ENCODE measurements around the gene RBM39. TPM values are rescaled to one million over a fixed set of nuclear protein-coding genes. Genes with fewer than 3 reads are reported as not detected.
"Not testable (repeated sequence)": the region's sequence is repeated elsewhere in the genome, so short reads cannot be mapped to it uniquely, and the experiment has no call there.

Gene RBM39
- total RNA-seq = 449 TPM
- polyA plus RNA-seq = 830 TPM
- long read RNA-seq, donor 1, partial matches to known transcripts = 0 of 8 reads
- long read RNA-seq, donor 1, other reads (novel, unspliced or antisense) = 0 of 8 reads
- long read RNA-seq, donor 2, full-length matches to known transcripts = 168 of 305 reads
- long read RNA-seq, donor 2, partial matches to known transcripts = 131 of 305 reads
- long read RNA-seq, donor 2, other reads (novel, unspliced or antisense) = 6 of 305 reads
- long read RNA-seq, donor 3, transcript RBM39-201 (17 exons, 2,488 nt) = major isoform, 27 of 372 reads
- long read RNA-seq, donor 3, transcript RBM39-203 (17 exons, 2,831 nt) = major isoform, 27 of 372 reads
- long read RNA-seq, donor 3, transcript RBM39-240 (6 exons, 759 nt) = minor isoform, 26 of 372 reads
- long read RNA-seq, donor 3, transcript RBM39-225 (6 exons, 825 nt) = minor isoform, 17 of 372 reads
- long read RNA-seq, donor 3, partial matches to known transcripts = 197 of 372 reads
- long read RNA-seq, donor 3, other reads (novel, unspliced or antisense) = 14 of 372 reads
- long read RNA-seq, donor 4, full-length matches to known transcripts = 77 of 107 reads
- long read RNA-seq, donor 4, partial matches to known transcripts = 30 of 107 reads
- long read RNA-seq, donor 4, other reads (novel, unspliced or antisense) = 0 of 107 reads
- long read RNA-seq, donor 5, full-length matches to known transcripts = 130 of 385 reads
- long read RNA-seq, donor 5, partial matches to known transcripts = 249 of 385 reads
- long read RNA-seq, donor 5, other reads (novel, unspliced or antisense) = 6 of 385 reads
- long read RNA-seq, donor 6, full-length matches to known transcripts = 93 of 123 reads
- long read RNA-seq, donor 6, partial matches to known transcripts = 19 of 123 reads
- long read RNA-seq, donor 6, other reads (novel, unspliced or antisense) = 11 of 123 reads
- long read RNA-seq, donor 7, full-length matches to known transcripts = 93 of 215 reads
- long read RNA-seq, donor 7, partial matches to known transcripts = 101 of 215 reads
- long read RNA-seq, donor 7, other reads (novel, unspliced or antisense) = 21 of 215 reads
- long read RNA-seq, donor 8, full-length matches to known transcripts = 24 of 44 reads
- long read RNA-seq, donor 8, partial matches to known transcripts = 20 of 44 reads
- long read RNA-seq, donor 8, other reads (novel, unspliced or antisense) = 0 of 44 reads
- long read RNA-seq, donor 9, full-length matches to known transcripts = 58 of 99 reads
- long read RNA-seq, donor 9, partial matches to known transcripts = 41 of 99 reads
- long read RNA-seq, donor 9, other reads (novel, unspliced or antisense) = 0 of 99 reads
- long read RNA-seq, donor 10, full-length matches to known transcripts = 44 of 118 reads
- long read RNA-seq, donor 10, partial matches to known transcripts = 74 of 118 reads
- long read RNA-seq, donor 10, other reads (novel, unspliced or antisense) = 0 of 118 reads

- Histone ChIP-seq H3K27me3 (ENCODE audit: control insufficient read depth in 2 of 2, insufficient read depth in 1 of 2, low read length in 1 of 2) (no peaks in the 10 kb centered on the region), H3K36me3 (ENCODE audit: control insufficient read depth in 2 of 2, insufficient read depth in 2 of 2, low read length in 1 of 2) (peaks cover 21 to 34% of the 10 kb centered on the region in 2 donors), H3K4me1 (ENCODE audit: control insufficient read depth in 2 of 2, insufficient read depth in 2 of 2, low read length in 2 of 2) (peaks cover 5 to 21% of the 10 kb centered on the region in 2 donors), H3K4me3 (ENCODE audit: low read length in 2 of 2) (peak within 1 kb of the TSS; percentile 84 to 99), H3K27ac (ENCODE audit: low read depth in 1 of 2, low read length in 1 of 2) (peak within 1 kb of the TSS; percentile 98 to 99), H3K9me3 (ENCODE audit: control insufficient read depth in 2 of 2, insufficient read depth in 1 of 2, low read length in 1 of 2) (no peaks in the 10 kb centered on the region)
- WGBS = under 1% methylated on average over 66 of the region's 66 CpGs
- DNase-seq (ENCODE audit: low read depth in 6 of 9, low spot score in 9 of 9) = peak; percentile 100
These were observed at the start of gene RBM39 for GRCh38 chr20:35741892-35742740. RBM39 (minus strand) TSS chr20:35742260; CDS start chr20:35740874, 1,386 bp downstream.

GRCh38 chr20:35791821-35792220 lies 49.8 kb upstream of the RBM39 start:
- no peak overlapping the region for H3K27ac ChIP-seq (ENCODE audit: low read depth in 1 of 2, low read length in 1 of 2)
- WGBS = 94% methylated on average over 3 of the region's 3 CpGs

GRCh38 chr20:35791097-35791496 lies 49.0 kb upstream of the RBM39 start:
- Histone ChIP-seq H3K4me3 (ENCODE audit: low read length in 2 of 2) (no peak overlapping the region), H3K4me1 (ENCODE audit: control insufficient read depth in 2 of 2, insufficient read depth in 2 of 2, low read length in 2 of 2) (peaks cover 0 to 4% of the 10 kb centered on the region in 2 donors), H3K27ac (ENCODE audit: low read depth in 1 of 2, low read length in 1 of 2) (no peak overlapping the region), H3K36me3 (ENCODE audit: control insufficient read depth in 2 of 2, insufficient read depth in 2 of 2, low read length in 1 of 2) (peaks cover 3 to 9% of the 10 kb centered on the region in 2 donors), H3K27me3 (ENCODE audit: control insufficient read depth in 2 of 2, insufficient read depth in 1 of 2, low read length in 1 of 2) (no peaks in the 10 kb centered on the region), H3K9me3 (ENCODE audit: control insufficient read depth in 2 of 2, insufficient read depth in 1 of 2, low read length in 1 of 2) (no peaks in the 10 kb centered on the region)
- no peak for DNase-seq (ENCODE audit: low read depth in 6 of 9, low spot score in 9 of 9)
- 96% methylated on average over 5 of the region's 5 CpGs for WGBS

More at GRCh38 chr20:35791821-35792220, 49.8 kb upstream of the RBM39 start:
- no peaks in the 10 kb centered on the region for H3K27me3 ChIP-seq (ENCODE audit: control insufficient read depth in 2 of 2, insufficient read depth in 1 of 2, low read length in 1 of 2)
- no peak overlapping the region for H3K4me3 ChIP-seq (ENCODE audit: low read length in 2 of 2)
- H3K4me1 ChIP-seq (ENCODE audit: control insufficient read depth in 2 of 2, insufficient read depth in 2 of 2, low read length in 2 of 2) = peaks cover 0 to 4% of the 10 kb centered on the region in 2 donors
- no peaks in the 10 kb centered on the region for H3K9me3 ChIP-seq (ENCODE audit: control insufficient read depth in 2 of 2, insufficient read depth in 1 of 2, low read length in 1 of 2)
- H3K36me3 ChIP-seq (ENCODE audit: control insufficient read depth in 2 of 2, insufficient read depth in 2 of 2, low read length in 1 of 2) = peaks cover 3 to 6% of the 10 kb centered on the region in 2 donors
- DNase-seq (ENCODE audit: low read depth in 6 of 9, low spot score in 9 of 9) = no peak

GRCh38 chr20:35788796-35789195 lies 46.7 kb upstream of the RBM39 start:
- H3K4me1 ChIP-seq (ENCODE audit: control insufficient read depth in 2 of 2, insufficient read depth in 2 of 2, low read length in 2 of 2) = peaks cover 0 to 4% of the 10 kb centered on the region in 2 donors
- WGBS = 97% methylated on average over 4 of the region's 4 CpGs
- H3K9me3 ChIP-seq (ENCODE audit: control insufficient read depth in 2 of 2, insufficient read depth in 1 of 2, low read length in 1 of 2) = no peaks in the 10 kb centered on the region
- H3K4me3 ChIP-seq (ENCODE audit: low read length in 2 of 2) = no peak overlapping the region
- H3K36me3 ChIP-seq (ENCODE audit: control insufficient read depth in 2 of 2, insufficient read depth in 2 of 2, low read length in 1 of 2) = peaks cover 3 to 15% of the 10 kb centered on the region in 2 donors
- DNase-seq (ENCODE audit: low read depth in 6 of 9, low spot score in 9 of 9) = no peak
- H3K27me3 ChIP-seq (ENCODE audit: control insufficient read depth in 2 of 2, insufficient read depth in 1 of 2, low read length in 1 of 2) = no peaks in the 10 kb centered on the region
- H3K27ac ChIP-seq (ENCODE audit: low read depth in 1 of 2, low read length in 1 of 2) = no peak overlapping the region

GRCh38 chr20:35785541-35785940 lies 43.5 kb upstream of the RBM39 start:
- not testable (repeated sequence) for DNase-seq (ENCODE audit: low read depth in 6 of 9, low spot score in 9 of 9); H3K4me1 ChIP-seq (ENCODE audit: control insufficient read depth in 2 of 2, insufficient read depth in 2 of 2, low read length in 2 of 2); H3K27me3 ChIP-seq (ENCODE audit: control insufficient read depth in 2 of 2, insufficient read depth in 1 of 2, low read length in 1 of 2); H3K9me3 ChIP-seq (ENCODE audit: control insufficient read depth in 2 of 2, insufficient read depth in 1 of 2, low read length in 1 of 2); H3K27ac ChIP-seq (ENCODE audit: low read depth in 1 of 2, low read length in 1 of 2); H3K4me3 ChIP-seq (ENCODE audit: low read length in 2 of 2)
- H3K36me3 ChIP-seq (ENCODE audit: control insufficient read depth in 2 of 2, insufficient read depth in 2 of 2, low read length in 1 of 2) = peaks cover 12 to 30% of the 10 kb centered on the region in 2 donors
- 100% methylated on average over 4 of the region's 4 CpGs for WGBS

- H3K27ac ChIP-seq (ENCODE audit: low read depth in 1 of 2, low read length in 1 of 2); H3K4me1 ChIP-seq (ENCODE audit: control insufficient read depth in 2 of 2, insufficient read depth in 2 of 2, low read length in 2 of 2); H3K4me3 ChIP-seq (ENCODE audit: low read length in 2 of 2); DNase-seq (ENCODE audit: low read depth in 6 of 9, low spot score in 9 of 9); H3K27me3 ChIP-seq (ENCODE audit: control insufficient read depth in 2 of 2, insufficient read depth in 1 of 2, low read length in 1 of 2); H3K9me3 ChIP-seq (ENCODE audit: control insufficient read depth in 2 of 2, insufficient read depth in 1 of 2, low read length in 1 of 2): not testable (repeated sequence)
- 97% methylated on average over 12 of the region's 12 CpGs for WGBS
- peaks cover 9 to 31% of the 10 kb centered on the region in 2 donors for H3K36me3 ChIP-seq (ENCODE audit: control insufficient read depth in 2 of 2, insufficient read depth in 2 of 2, low read length in 1 of 2)
These were observed 41.8 kb upstream of the RBM39 start for GRCh38 chr20:35783811-35784210.

- H3K4me1 ChIP-seq (ENCODE audit: control insufficient read depth in 2 of 2, insufficient read depth in 2 of 2, low read length in 2 of 2) = peaks cover 28 to 33% of the 10 kb centered on the region in 2 donors
- H3K27me3 ChIP-seq (ENCODE audit: control insufficient read depth in 2 of 2, insufficient read depth in 1 of 2, low read length in 1 of 2) = no peaks in the 10 kb centered on the region
- 83% methylated on average over 4 of the region's 4 CpGs for WGBS
- no peak overlapping the region for H3K4me3 ChIP-seq (ENCODE audit: low read length in 2 of 2)
- H3K36me3 ChIP-seq (ENCODE audit: control insufficient read depth in 2 of 2, insufficient read depth in 2 of 2, low read length in 1 of 2) = peaks cover 0 to 13% of the 10 kb centered on the region in 2 donors
- DNase-seq (ENCODE audit: low read depth in 6 of 9, low spot score in 9 of 9) = peak in 1 of 9 donors; percentile 32
- peaks cover 0 to 2% of the 10 kb centered on the region in 2 donors for H3K9me3 ChIP-seq (ENCODE audit: control insufficient read depth in 2 of 2, insufficient read depth in 1 of 2, low read length in 1 of 2)
- peak overlapping the region; percentile 10 to 65 for H3K27ac ChIP-seq (ENCODE audit: low read depth in 1 of 2, low read length in 1 of 2)
These were observed 34.5 kb upstream of the RBM39 start for GRCh38 chr20:35776513-35777101.

Measured in thymus (tissue), 14 donors.